Measurements from ENCODE around the gene ZNRF3.

DNA sequence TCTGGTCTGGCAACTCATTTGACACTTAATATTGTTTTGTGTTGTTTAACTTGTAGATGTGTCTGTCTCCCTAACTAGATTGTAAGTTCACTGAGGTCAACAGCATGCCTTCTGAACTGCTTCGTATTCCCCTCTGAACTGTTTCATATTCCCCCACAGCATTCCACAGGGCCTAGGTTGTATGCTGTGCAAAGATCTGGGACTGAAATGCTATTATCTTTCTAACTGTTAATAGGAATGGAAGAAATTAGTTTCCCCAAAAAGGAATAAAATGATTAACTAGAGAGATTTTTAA, 38.2 kb downstream of the ZNRF3 start:
- TF ChIP-seq, protein P1, sequence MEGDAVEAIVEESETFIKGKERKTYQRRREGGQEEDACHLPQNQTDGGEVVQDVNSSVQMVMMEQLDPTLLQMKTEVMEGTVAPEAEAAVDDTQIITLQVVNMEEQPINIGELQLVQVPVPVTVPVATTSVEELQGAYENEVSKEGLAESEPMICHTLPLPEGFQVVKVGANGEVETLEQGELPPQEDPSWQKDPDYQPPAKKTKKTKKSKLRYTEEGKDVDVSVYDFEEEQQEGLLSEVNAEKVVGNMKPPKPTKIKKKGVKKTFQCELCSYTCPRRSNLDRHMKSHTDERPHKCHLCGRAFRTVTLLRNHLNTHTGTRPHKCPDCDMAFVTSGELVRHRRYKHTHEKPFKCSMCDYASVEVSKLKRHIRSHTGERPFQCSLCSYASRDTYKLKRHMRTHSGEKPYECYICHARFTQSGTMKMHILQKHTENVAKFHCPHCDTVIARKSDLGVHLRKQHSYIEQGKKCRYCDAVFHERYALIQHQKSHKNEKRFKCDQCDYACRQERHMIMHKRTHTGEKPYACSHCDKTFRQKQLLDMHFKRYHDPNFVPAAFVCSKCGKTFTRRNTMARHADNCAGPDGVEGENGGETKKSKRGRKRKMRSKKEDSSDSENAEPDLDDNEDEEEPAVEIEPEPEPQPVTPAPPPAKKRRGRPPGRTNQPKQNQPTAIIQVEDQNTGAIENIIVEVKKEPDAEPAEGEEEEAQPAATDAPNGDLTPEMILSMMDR (IDR thresholded peaks at IDR 0.05) = no peak
- TF ChIP-seq POLR2A (IDR thresholded peaks at IDR 0.05) = no peak
